ENCODE measurements around the gene TM4SF4. TPM values are rescaled to one million over a fixed set of nuclear protein-coding genes. Genes with fewer than 3 reads are reported as not detected.
A peak's percentile ranks its signal among the peaks of the same experiment; 100 is the strongest.

Gene TM4SF4
- polyA plus RNA-seq, 3 donors, result 0.08 TPM; not detected in 2

DNA sequence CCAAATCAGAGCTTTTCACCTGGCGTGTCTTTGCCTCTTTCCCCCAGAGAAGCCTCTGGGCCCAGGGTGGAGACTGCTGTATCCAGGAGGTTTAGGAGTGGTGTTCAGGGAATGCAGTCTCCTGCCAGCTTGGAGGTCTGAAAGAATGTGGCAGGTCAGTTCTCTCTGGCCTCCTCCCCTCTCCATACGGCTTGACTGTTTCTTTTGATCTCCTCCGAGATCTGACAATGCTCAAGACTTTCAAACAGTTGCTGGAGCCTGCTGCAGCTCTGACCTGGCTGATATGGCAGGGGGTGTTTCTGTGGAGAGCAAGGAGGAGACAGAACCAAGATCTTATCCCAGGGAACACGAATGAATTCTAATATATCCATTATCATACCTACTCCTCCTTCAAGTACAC, 24.7 kb upstream of the TM4SF4 start:
- Histone ChIP-seq H2AFZ (ENCODE audit: insufficient read depth, low read depth, low read length, poor library complexity, severe bottlenecking) (peak overlapping the region; percentile 30), H3K27ac (ENCODE audit: low read depth in 1 of 2, low read length in 2 of 2) (peak overlapping the region; percentile 29 to 82), H3K4me3 (replicated peaks in 1 of 3; ENCODE audit: low read depth in 2 of 3, low read length in 3 of 3) (peak overlapping the region in 1 of 3 experiments; percentile 10), H3K79me2 (ENCODE audit: insufficient read depth, low read length) (no peaks in the 10 kb centered on the region), H3K9ac (ENCODE audit: insufficient read depth, low read length, poor library complexity, severe bottlenecking) (no peak overlapping the region), H3K9me3 (replicated peaks in 1 of 2; ENCODE audit: control insufficient read depth in 1 of 2, insufficient read depth in 1 of 2, low read length in 2 of 2) (peaks cover 11 to 13% of the 10 kb centered on the region in 2 donors), H4K20me1 (ENCODE audit: insufficient read depth, low read length) (no peaks in the 10 kb centered on the region), H3K4me1 (ENCODE audit: control insufficient read depth in 1 of 2, insufficient read depth in 2 of 2, low read length in 2 of 2) (peaks cover 50 to 64% of the 10 kb centered on the region in 2 donors), H3K4me2 (replicated peaks; ENCODE audit: extremely low read depth, low read length, poor library complexity, severe bottlenecking) (peak overlapping the region; percentile 56), H3K27me3 (ENCODE audit: control insufficient read depth in 2 of 2, insufficient read depth in 2 of 2, low read length in 2 of 2) (no peaks in the 10 kb centered on the region), H3K36me3 (replicated peaks in 1 of 2; ENCODE audit: control insufficient read depth in 1 of 2, insufficient read depth in 2 of 2, low read length in 2 of 2) (no peaks in the 10 kb centered on the region)
- Mint-ChIP-seq H3K27ac (peak overlapping the region; percentile 4 to 90 (median 67)), H3K36me3 (peaks cover 7 to 14% of the 10 kb centered on the region in 2 donors), H3K4me1 (peaks cover 65% of the 10 kb centered on the region), H3K4me3 (no peak overlapping the region), H3K9me3 (peaks cover 8 to 23% (median 19%) of the 10 kb centered on the region in 7 donors), H3K27me3 (ENCODE audit: low read depth in 3 of 3) (peaks cover under 1 to 2% (median under 1%) of the 10 kb centered on the region in 3 donors)
- 93% methylated on average over 2 of the region's 4 CpGs for WGBS (ENCODE audit: insufficient coverage)
- intact Hi-C loops (cut with micrococcal nuclease), result loop anchor here in 1 of 2 donors (10.0 kb wide), 2 partner anchors 45 to 55 kb away; no protein-coding TSS in a partner anchor
- no peak for DNase-seq
- TF ChIP-seq CTCF (IDR thresholded peaks at IDR 0.05), result no peak

DNA sequence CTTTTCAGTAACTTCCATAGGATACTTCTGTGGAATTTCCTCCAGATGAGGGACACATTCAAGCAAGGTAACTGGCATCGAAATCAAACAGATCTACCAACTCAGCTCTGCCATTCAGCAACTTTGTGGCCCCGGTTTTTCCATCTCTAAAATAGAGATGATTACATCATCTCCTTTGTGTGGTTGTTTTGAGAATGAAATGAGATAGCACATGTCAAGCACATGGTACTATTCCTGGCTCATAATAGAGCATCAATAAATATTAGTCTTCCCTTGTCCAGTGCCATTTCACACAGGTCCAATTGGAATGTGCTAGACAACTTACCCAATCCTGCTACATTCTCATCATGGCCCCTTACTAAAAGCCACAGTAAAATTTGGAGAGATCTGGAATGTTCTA, 24.2 kb upstream of the TM4SF4 start:
- no peak overlapping the region for H3K4me2 ChIP-seq (replicated peaks; ENCODE audit: extremely low read depth, low read length, poor library complexity, severe bottlenecking)
- no peak for DNase-seq
- Mint-ChIP-seq H3K9me3 (peaks cover 8 to 23% (median 19%) of the 10 kb centered on the region in 7 donors), H3K27ac (peak overlapping the region in 5 of 7 donors; percentile 22 to 89 (median 57)), H3K36me3 (peaks cover 7 to 14% of the 10 kb centered on the region in 2 donors), H3K27me3 (ENCODE audit: low read depth in 3 of 3) (peaks cover 1 to 2% (median 2%) of the 10 kb centered on the region in 3 donors), H3K4me1 (peaks cover 67% of the 10 kb centered on the region), H3K4me3 (no peak overlapping the region)
- H3K4me3 ChIP-seq (replicated peaks in 1 of 3; ENCODE audit: low read depth in 2 of 3, low read length in 3 of 3), result peak overlapping the region in 1 of 3 experiments; percentile 10
- intact Hi-C loops (cut with micrococcal nuclease), result no loop called here
- H4K20me1 ChIP-seq (ENCODE audit: insufficient read depth, low read length), result no peaks in the 10 kb centered on the region
- H3K79me2 ChIP-seq (ENCODE audit: insufficient read depth, low read length), result no peaks in the 10 kb centered on the region
- H3K4me1 ChIP-seq (ENCODE audit: control insufficient read depth in 1 of 2, insufficient read depth in 2 of 2, low read length in 2 of 2), result peaks cover 52 to 64% of the 10 kb centered on the region in 2 donors
- WGBS (ENCODE audit: insufficient coverage), result no CpG with 5 or more reads among the region's 2 CpGs
- H3K9me3 ChIP-seq (replicated peaks in 1 of 2; ENCODE audit: control insufficient read depth in 1 of 2, insufficient read depth in 1 of 2, low read length in 2 of 2), result peaks cover 11 to 13% of the 10 kb centered on the region in 2 donors
- H3K27ac ChIP-seq (ENCODE audit: low read depth in 1 of 2, low read length in 2 of 2), result peak overlapping the region in 1 of 2 donors; percentile 82
- H3K27me3 ChIP-seq (ENCODE audit: control insufficient read depth in 2 of 2, insufficient read depth in 2 of 2, low read length in 2 of 2), result no peaks in the 10 kb centered on the region
- H3K36me3 ChIP-seq (replicated peaks in 1 of 2; ENCODE audit: control insufficient read depth in 1 of 2, insufficient read depth in 2 of 2, low read length in 2 of 2), result no peaks in the 10 kb centered on the region
- no peak for TF ChIP-seq CTCF (IDR thresholded peaks at IDR 0.05)
- H3K9ac ChIP-seq (ENCODE audit: insufficient read depth, low read length, poor library complexity, severe bottlenecking), result no peak overlapping the region
- H2AFZ ChIP-seq (ENCODE audit: insufficient read depth, low read depth, low read length, poor library complexity, severe bottlenecking), result peak overlapping the region; percentile 30
